ENCODE data around the gene SLC26A1. TPM values are rescaled to one million over a fixed set of nuclear protein-coding genes. Genes with fewer than 3 reads are reported as not detected.
"Not testable (repeated sequence)": the region's sequence is repeated elsewhere in the genome, so short reads cannot be mapped to it uniquely, and the experiment has no call there.

SLC26A1 gene
- total RNA-seq, 4 donors from 2014 or later = not detected

- no peak for TF ChIP-seq CTCF (IDR thresholded peaks at IDR 0.05)
- TF ChIP-seq POLR2A (IDR thresholded peaks at IDR 0.05) = no peak
- intact Hi-C loops (cut with DNase I) = no loop called here
- Histone ChIP-seq H3K27ac (peak overlapping the region in 2 of 4 donors; percentile 29 to 44), H3K4me3 (no peak overlapping the region), H3K36me3 (no peaks in the 10 kb centered on the region), H3K9me3 (no peaks in the 10 kb centered on the region), H3K27me3 (no peaks in the 10 kb centered on the region), H3K4me1 (peaks cover 0 to 13% (median 6%) of the 10 kb centered on the region in 3 donors)
- 55 to 66% methylated on average over 7 to 16 of the region's 20 CpGs for WGBS, 2 donors
- no peak for DNase-seq
Observed at GRCh38 chr4:978957-979701, 14.1 kb downstream of the SLC26A1 start.

GRCh38 chr4:976016-976415, 17.2 kb downstream of the SLC26A1 start:
- H3K4me3 ChIP-seq; H3K27me3 ChIP-seq; H3K27ac ChIP-seq; H3K36me3 ChIP-seq; H3K9me3 ChIP-seq; intact Hi-C loops (cut with DNase I); DNase-seq: not testable (repeated sequence)
- H3K4me1 ChIP-seq = peaks cover 24 to 40% (median 24%) of the 10 kb centered on the region in 3 donors
- no CpG with 5 or more reads among the region's 25 CpGs for WGBS, 2 donors

GRCh38 chr4:974668-975067, 18.5 kb downstream of the SLC26A1 start:
- intact Hi-C loops (cut with DNase I) = no loop called here
- no peaks in the 10 kb centered on the region for H3K27me3 ChIP-seq
- WGBS, 2 donors = 80 to 88% methylated on average over 3 to 5 of the region's 9 CpGs
- H3K9me3 ChIP-seq = no peaks in the 10 kb centered on the region
- peaks cover 25 to 47% (median 26%) of the 10 kb centered on the region in 3 donors for H3K4me1 ChIP-seq
- H3K36me3 ChIP-seq = no peaks in the 10 kb centered on the region
- H3K27ac ChIP-seq = no peak overlapping the region
- DNase-seq = no peak
- TF ChIP-seq CTCF (IDR thresholded peaks at IDR 0.05) (no peak), POLR2A (IDR thresholded peaks at IDR 0.05) (no peak)
- no peak overlapping the region for H3K4me3 ChIP-seq

- 100% methylated on average over 5 of the region's 123 CpGs; no CpG with 5 or more reads in 1 of the 2 donors for WGBS, 2 donors
- Histone ChIP-seq H3K4me3 (peak within 1 kb of the TSS; percentile 55 to 95 (median 74)), H3K27me3 (no peaks in the 10 kb centered on the region), H3K27ac (peak within 1 kb of the TSS; percentile 9 to 65 (median 40)), H3K4me1 (peaks cover 20 to 38% (median 25%) of the 10 kb centered on the region in 3 donors), H3K36me3 (no peaks in the 10 kb centered on the region), H3K9me3 (no peaks in the 10 kb centered on the region)
- intact Hi-C loops (cut with DNase I) = no loop called here
- DNase-seq = peak; percentile 27
- no peak for TF ChIP-seq CTCF (IDR thresholded peaks at IDR 0.05)
- TF ChIP-seq POLR2A (IDR thresholded peaks at IDR 0.05) = peak in 1 of 4 donors; percentile 31
Observed at GRCh38 chr4:973431-974397, 19.5 kb downstream of the SLC26A1 start, which contains the start of gene DGKQ. Gene DGKQ (minus strand): TSS chr4:973569. CDS start chr4:973482, 87 bp downstream.

- Histone ChIP-seq H3K36me3 (no peaks in the 10 kb centered on the region), H3K4me1 (peaks cover 20 to 43% (median 31%) of the 10 kb centered on the region in 3 donors), H3K9me3 (no peaks in the 10 kb centered on the region), H3K27ac (peak overlapping the region; percentile 9 to 65 (median 40)), H3K27me3 (no peaks in the 10 kb centered on the region), H3K4me3 (peak overlapping the region; percentile 55 to 95 (median 74))
- TF ChIP-seq CTCF (IDR thresholded peaks at IDR 0.05) = no peak
- no peak for TF ChIP-seq POLR2A (IDR thresholded peaks at IDR 0.05)
- WGBS, 2 donors = no CpG with 5 or more reads among the region's 65 CpGs
- DNase-seq = no peak
- intact Hi-C loops (cut with DNase I) = no loop called here
Observed at GRCh38 chr4:972651-973424, 20.4 kb downstream of the SLC26A1 start.
